H1 (cell line): ENCODE data around the gene IL20RB. TPM values are rescaled to one million over a fixed set of nuclear protein-coding genes. Genes with fewer than 3 reads are reported as not detected.

Experiments used
- polyA plus RNA-seq, 7 experiments: library from polyadenylated mRNA; depleted of rRNA in 3 of 7; stranded (reverse) in 5 of 7; unstranded in 2 of 7; fragments of >200 nt in 5 of 7; fragments of 200-250 nt in 2 of 7; gene quantifications; 1 replicate in 5 of 7; 2 replicates in 1 of 7; 4 replicates in 1 of 7; pipeline versions ENCODE4 v1.2.1 to v1.2.3, GENCODE V29; 2011 to 2013; ENCODE audit warnings: missing spikeins in 2 of 7, mixed read lengths in 2 of 7
- total RNA-seq: library from RNA; stranded (reverse); fragmentation: NEBNext Ultra II Directional; extraction: Animal tissue kit (Norgen Biotek cat#: 25700); gene quantifications from 2 replicates; pipeline ENCODE4 v1.2.1, GENCODE V29; 2021
- TF ChIP-seq, protein P1 (sequence below), 3 experiments: IDR thresholded peaks; 1 replicate in 2 of 3; 2 replicates in 1 of 3; pipeline versions ENCODE4 v1.5.1 to v1.6.1; 2011; ENCODE audit warnings: low read length in 3 of 3, mild to moderate bottlenecking in 3 of 3, inconsistent platforms in 2 of 3, low read depth in 1 of 3, moderate library complexity in 1 of 3; ENCODE audit not compliant: insufficient read depth in 1 of 3; ENCODE audit errors: control extremely low read depth in 1 of 3

The IL20RB gene
- total and polyA plus RNA-seq, 2 of the 8 experiments (the other 6 are each of a cell fraction or from before 2014, with no cell fraction given): 1.6 to 1.8 TPM

DNA sequence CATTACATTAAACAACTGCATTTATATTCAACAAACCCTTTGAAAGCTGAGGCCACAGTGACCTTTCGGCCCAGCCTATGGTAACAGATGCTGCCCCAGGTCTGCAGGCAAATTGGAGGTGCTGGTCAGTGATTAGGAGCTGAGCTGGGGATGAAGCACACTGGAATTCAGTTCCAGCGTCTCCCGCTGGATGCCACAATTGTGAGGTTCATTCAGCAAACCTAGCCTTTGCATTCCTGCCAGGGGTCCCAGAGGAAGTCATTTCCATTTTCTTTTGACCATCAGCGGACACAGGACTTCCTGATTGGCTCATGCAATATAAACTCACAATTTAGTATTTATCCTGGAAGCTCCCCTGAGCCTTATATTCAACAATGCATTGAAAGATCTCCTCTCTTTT is 89.5 kb downstream of the IL20RB start (continued):
- TF ChIP-seq, protein P1, sequence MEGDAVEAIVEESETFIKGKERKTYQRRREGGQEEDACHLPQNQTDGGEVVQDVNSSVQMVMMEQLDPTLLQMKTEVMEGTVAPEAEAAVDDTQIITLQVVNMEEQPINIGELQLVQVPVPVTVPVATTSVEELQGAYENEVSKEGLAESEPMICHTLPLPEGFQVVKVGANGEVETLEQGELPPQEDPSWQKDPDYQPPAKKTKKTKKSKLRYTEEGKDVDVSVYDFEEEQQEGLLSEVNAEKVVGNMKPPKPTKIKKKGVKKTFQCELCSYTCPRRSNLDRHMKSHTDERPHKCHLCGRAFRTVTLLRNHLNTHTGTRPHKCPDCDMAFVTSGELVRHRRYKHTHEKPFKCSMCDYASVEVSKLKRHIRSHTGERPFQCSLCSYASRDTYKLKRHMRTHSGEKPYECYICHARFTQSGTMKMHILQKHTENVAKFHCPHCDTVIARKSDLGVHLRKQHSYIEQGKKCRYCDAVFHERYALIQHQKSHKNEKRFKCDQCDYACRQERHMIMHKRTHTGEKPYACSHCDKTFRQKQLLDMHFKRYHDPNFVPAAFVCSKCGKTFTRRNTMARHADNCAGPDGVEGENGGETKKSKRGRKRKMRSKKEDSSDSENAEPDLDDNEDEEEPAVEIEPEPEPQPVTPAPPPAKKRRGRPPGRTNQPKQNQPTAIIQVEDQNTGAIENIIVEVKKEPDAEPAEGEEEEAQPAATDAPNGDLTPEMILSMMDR (IDR thresholded peaks at IDR 0.05; ENCODE audit: control extremely low read depth in 1 of 3, insufficient read depth in 1 of 3, low read depth in 1 of 3, low read length in 3 of 3): peak in 1 of 3 experiments; percentile 29; a peak in 2 of 4 replicates
- TF ChIP-seq, all 59 proteins: peak for 4
